ENCODE data around the gene THBS2.
"Not testable (repeated sequence)": the region's sequence is repeated elsewhere in the genome, so short reads cannot be mapped to it uniquely, and the experiment has no call there.

THBS2 gene

DNA sequence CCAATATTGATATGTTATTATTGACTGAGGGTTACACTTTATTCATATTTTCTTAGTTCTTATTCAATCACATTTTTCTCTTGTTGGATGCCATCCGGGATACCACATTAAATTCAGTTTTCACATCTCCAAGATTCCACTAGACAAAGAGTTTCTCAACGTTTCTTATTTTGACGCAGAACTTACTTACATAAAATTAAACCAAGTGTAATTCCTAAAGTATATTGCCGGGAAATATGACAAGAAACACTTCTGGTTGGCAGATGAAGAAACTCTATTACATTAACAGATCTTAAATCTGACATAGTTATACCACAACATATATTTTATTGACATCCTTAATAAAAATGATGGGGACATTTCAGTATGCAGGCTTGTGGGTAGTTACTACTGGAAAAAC lies 47.3 kb upstream of the THBS2 start:
- TF ChIP-seq, protein P1, sequence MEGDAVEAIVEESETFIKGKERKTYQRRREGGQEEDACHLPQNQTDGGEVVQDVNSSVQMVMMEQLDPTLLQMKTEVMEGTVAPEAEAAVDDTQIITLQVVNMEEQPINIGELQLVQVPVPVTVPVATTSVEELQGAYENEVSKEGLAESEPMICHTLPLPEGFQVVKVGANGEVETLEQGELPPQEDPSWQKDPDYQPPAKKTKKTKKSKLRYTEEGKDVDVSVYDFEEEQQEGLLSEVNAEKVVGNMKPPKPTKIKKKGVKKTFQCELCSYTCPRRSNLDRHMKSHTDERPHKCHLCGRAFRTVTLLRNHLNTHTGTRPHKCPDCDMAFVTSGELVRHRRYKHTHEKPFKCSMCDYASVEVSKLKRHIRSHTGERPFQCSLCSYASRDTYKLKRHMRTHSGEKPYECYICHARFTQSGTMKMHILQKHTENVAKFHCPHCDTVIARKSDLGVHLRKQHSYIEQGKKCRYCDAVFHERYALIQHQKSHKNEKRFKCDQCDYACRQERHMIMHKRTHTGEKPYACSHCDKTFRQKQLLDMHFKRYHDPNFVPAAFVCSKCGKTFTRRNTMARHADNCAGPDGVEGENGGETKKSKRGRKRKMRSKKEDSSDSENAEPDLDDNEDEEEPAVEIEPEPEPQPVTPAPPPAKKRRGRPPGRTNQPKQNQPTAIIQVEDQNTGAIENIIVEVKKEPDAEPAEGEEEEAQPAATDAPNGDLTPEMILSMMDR (IDR thresholded peaks at IDR 0.05; ENCODE audit: low read length): no peak
- no peak for TF ChIP-seq EZH2 (IDR thresholded peaks at IDR 0.05; ENCODE audit: borderline replicate concordance, low read length)
- H3K9ac ChIP-seq (ENCODE audit: low read length): no peak overlapping the region
- H3K27me3 ChIP-seq (ENCODE audit: insufficient read depth, low read length): no peaks in the 10 kb centered on the region
- no peak overlapping the region for H3K4me2 ChIP-seq (ENCODE audit: low read length)
- H3K9me2 ChIP-seq (ENCODE audit: low read depth, low read length): no peaks in the 10 kb centered on the region
- H3K4me3 ChIP-seq (ENCODE audit: low read depth, low read length, poor library complexity, severe bottlenecking): no peak overlapping the region
- H4K20me1 ChIP-seq (ENCODE audit: insufficient read depth, low read length): no peaks in the 10 kb centered on the region
- no peak overlapping the region for H3K27ac ChIP-seq (ENCODE audit: low read depth, low read length, poor library complexity, severe bottlenecking)
- no peaks in the 10 kb centered on the region for H3K4me1 ChIP-seq (ENCODE audit: insufficient read depth, low read length, severe bottlenecking)
- H3K36me3 ChIP-seq (ENCODE audit: insufficient read depth, low read length): no peaks in the 10 kb centered on the region
- no peaks in the 10 kb centered on the region for H3K9me3 ChIP-seq (ENCODE audit: low read length)
- no peak overlapping the region for H2AFZ ChIP-seq (ENCODE audit: low read length)
- H3F3A ChIP-seq (ENCODE audit: insufficient read depth, low read length): no peaks in the 10 kb centered on the region
- no peaks in the 10 kb centered on the region for H3K79me2 ChIP-seq (ENCODE audit: insufficient read depth, low read length)

DNA sequence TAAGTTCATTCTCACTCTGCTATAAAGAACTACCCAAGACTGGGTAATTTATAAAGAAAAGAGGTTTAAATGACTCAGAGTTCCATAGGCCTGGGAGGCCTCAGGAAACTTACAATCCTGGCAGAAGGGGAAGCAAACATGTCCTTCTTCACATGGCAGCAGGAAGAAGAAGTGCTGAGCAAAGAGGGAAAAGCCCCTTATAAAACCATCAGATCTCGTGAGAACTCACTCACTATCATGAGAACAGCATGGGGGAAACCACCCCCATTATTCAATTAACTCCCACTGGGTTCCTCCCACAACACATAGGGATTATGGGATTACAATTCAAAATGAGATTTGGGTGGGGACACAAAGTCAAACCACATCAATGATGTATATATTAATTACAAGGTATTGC lies 45.0 kb upstream of the THBS2 start:
- not testable (repeated sequence) for H3K36me3 ChIP-seq (ENCODE audit: insufficient read depth, low read length); H4K20me1 ChIP-seq (ENCODE audit: insufficient read depth, low read length); H3F3A ChIP-seq (ENCODE audit: insufficient read depth, low read length); H3K79me2 ChIP-seq (ENCODE audit: insufficient read depth, low read length); H3K27ac ChIP-seq (ENCODE audit: low read depth, low read length, poor library complexity, severe bottlenecking); H3K9me2 ChIP-seq (ENCODE audit: low read depth, low read length); H3K4me1 ChIP-seq (ENCODE audit: insufficient read depth, low read length, severe bottlenecking); H3K9ac ChIP-seq (ENCODE audit: low read length); H3K4me3 ChIP-seq (ENCODE audit: low read depth, low read length, poor library complexity, severe bottlenecking); H2AFZ ChIP-seq (ENCODE audit: low read length); H3K27me3 ChIP-seq (ENCODE audit: insufficient read depth, low read length); H3K4me2 ChIP-seq (ENCODE audit: low read length); H3K9me3 ChIP-seq (ENCODE audit: low read length)

DNA sequence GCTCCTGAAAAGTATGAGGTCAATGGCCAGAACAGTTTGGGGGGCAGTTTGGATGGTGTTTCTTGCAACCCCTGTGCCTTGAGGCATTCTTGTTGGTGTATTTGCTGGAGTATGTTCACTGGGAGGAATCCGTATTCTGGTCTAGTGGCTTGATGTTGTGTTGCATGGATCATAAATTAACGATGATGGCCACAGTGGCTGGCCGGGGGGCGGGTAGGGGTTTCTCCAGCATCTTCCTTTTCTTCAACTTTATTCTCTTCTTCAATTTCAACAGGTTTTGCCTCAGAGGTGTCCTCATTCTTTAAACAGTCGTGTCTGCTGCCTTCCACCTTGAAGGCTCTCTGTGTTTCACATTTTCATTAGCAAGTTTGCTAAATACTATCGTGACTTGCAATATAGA lies 43.0 kb upstream of the THBS2 start:
- H3K4me1 ChIP-seq (ENCODE audit: insufficient read depth, low read length, severe bottlenecking): no peaks in the 10 kb centered on the region
- H3K4me2 ChIP-seq (ENCODE audit: low read length): no peak overlapping the region
- H3K4me3 ChIP-seq (ENCODE audit: low read depth, low read length, poor library complexity, severe bottlenecking): no peak overlapping the region
- TF ChIP-seq, protein P1 (IDR thresholded peaks at IDR 0.05; ENCODE audit: low read length): no peak
- TF ChIP-seq EZH2 (IDR thresholded peaks at IDR 0.05; ENCODE audit: borderline replicate concordance, low read length): no peak
- H3K27me3 ChIP-seq (ENCODE audit: insufficient read depth, low read length): no peaks in the 10 kb centered on the region
- no peaks in the 10 kb centered on the region for H3K9me2 ChIP-seq (ENCODE audit: low read depth, low read length)
- H2AFZ ChIP-seq (ENCODE audit: low read length): no peak overlapping the region
- no peaks in the 10 kb centered on the region for H3K36me3 ChIP-seq (ENCODE audit: insufficient read depth, low read length)
- no peak overlapping the region for H3K27ac ChIP-seq (ENCODE audit: low read depth, low read length, poor library complexity, severe bottlenecking)
- no peaks in the 10 kb centered on the region for H3K79me2 ChIP-seq (ENCODE audit: insufficient read depth, low read length)
- no peaks in the 10 kb centered on the region for H4K20me1 ChIP-seq (ENCODE audit: insufficient read depth, low read length)
- no peak overlapping the region for H3K9ac ChIP-seq (ENCODE audit: low read length)
- H3K9me3 ChIP-seq (ENCODE audit: low read length): no peaks in the 10 kb centered on the region
- no peaks in the 10 kb centered on the region for H3F3A ChIP-seq (ENCODE audit: insufficient read depth, low read length)

DNA sequence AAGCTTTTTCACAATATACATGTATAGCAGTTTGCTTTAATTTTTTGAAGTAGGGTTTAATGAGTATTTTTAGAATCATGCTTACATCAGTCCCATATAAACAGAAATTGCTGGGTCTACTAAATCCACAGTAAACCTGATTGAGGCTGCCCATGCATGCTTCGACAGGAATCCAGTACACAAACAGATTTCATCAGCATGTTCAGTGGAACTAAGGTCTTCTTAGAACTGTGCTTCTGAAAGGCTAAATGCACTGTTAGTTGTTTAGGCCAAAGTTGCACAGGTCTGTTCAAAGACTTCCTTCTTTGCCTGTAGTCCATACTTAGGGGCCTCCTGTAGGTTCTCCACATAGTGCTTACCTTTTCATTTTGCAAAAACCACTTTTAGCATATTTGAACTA lies 42.5 kb upstream of the THBS2 start:
- TF ChIP-seq, protein P1 (IDR thresholded peaks at IDR 0.05; ENCODE audit: low read length): no peak
- TF ChIP-seq EZH2 (IDR thresholded peaks at IDR 0.05; ENCODE audit: borderline replicate concordance, low read length): no peak
- Histone ChIP-seq H3K4me2 (ENCODE audit: low read length) (no peak overlapping the region), H3K4me1 (ENCODE audit: insufficient read depth, low read length, severe bottlenecking) (no peaks in the 10 kb centered on the region)

More for the DNA sequence above, 42.5 kb upstream of the THBS2 start:
- no peak overlapping the region for H2AFZ ChIP-seq (ENCODE audit: low read length)
- H3F3A ChIP-seq (ENCODE audit: insufficient read depth, low read length): no peaks in the 10 kb centered on the region
- no peaks in the 10 kb centered on the region for H3K36me3 ChIP-seq (ENCODE audit: insufficient read depth, low read length)
- no peak overlapping the region for H3K27ac ChIP-seq (ENCODE audit: low read depth, low read length, poor library complexity, severe bottlenecking)
- H3K4me3 ChIP-seq (ENCODE audit: low read depth, low read length, poor library complexity, severe bottlenecking): no peak overlapping the region
- no peak overlapping the region for H3K9ac ChIP-seq (ENCODE audit: low read length)
- H3K79me2 ChIP-seq (ENCODE audit: insufficient read depth, low read length): no peaks in the 10 kb centered on the region
- no peaks in the 10 kb centered on the region for H4K20me1 ChIP-seq (ENCODE audit: insufficient read depth, low read length)
- H3K27me3 ChIP-seq (ENCODE audit: insufficient read depth, low read length): no peaks in the 10 kb centered on the region
- no peaks in the 10 kb centered on the region for H3K9me2 ChIP-seq (ENCODE audit: low read depth, low read length)
- no peaks in the 10 kb centered on the region for H3K9me3 ChIP-seq (ENCODE audit: low read length)

Measured in OCI-LY1 (cell line).